WTC11 (cell line): ENCODE data around the gene DDB1. TPM values are rescaled to one million over a fixed set of nuclear protein-coding genes. Genes with fewer than 3 reads are reported as not detected.

Experiments used
- ATAC-seq: fragments of 200-7000 bp; cut with Tn5 transposase; 2 replicates; pipeline ENCODE4 v1.10.0; 2021; ENCODE audit warnings: mild to moderate bottlenecking, moderate library complexity
- CTCF ChIA-PET: fragments of 300-600 bp; sonication (Branson Sonifier 250); formaldehyde crosslinking; loops from one replicate; lab custom pipeline; 2021; ENCODE audit warnings: antibody characterized with exemption; lab: Charles Lee
- POLR2A ChIA-PET: fragments of 350-600 bp; sonication (Branson Sonifier 250); formaldehyde crosslinking; loops from one replicate; lab custom pipeline; 2021; ENCODE audit warnings: antibody characterized with exemption; lab: Charles Lee
- DNase-seq: peaks from one replicate; pipeline ENCODE4 v3.0.0; 2021; ENCODE audit warnings: low spot score
- H3K27ac Mint-ChIP-seq: 2 replicates; pipeline ENCODE4 v1.8.0; 2021; ENCODE audit warnings: mixed read lengths
- H3K27me3 Mint-ChIP-seq: 2 replicates; pipeline ENCODE4 v1.8.0; 2021; ENCODE audit warnings: low read depth, mild to moderate bottlenecking, moderate library complexity, mixed read lengths
- H3K36me3 Mint-ChIP-seq: 2 replicates; pipeline ENCODE4 v1.8.0; 2021; ENCODE audit warnings: mixed read lengths
- H3K4me1 Mint-ChIP-seq: 2 replicates; pipeline ENCODE4 v1.8.0; 2022; ENCODE audit warnings: mixed read lengths
- H3K4me3 Mint-ChIP-seq: 2 replicates; pipeline ENCODE4 v1.8.0; 2021; ENCODE audit warnings: mild to moderate bottlenecking, moderate library complexity, mixed read lengths
- H3K9me3 Mint-ChIP-seq: 2 replicates; pipeline ENCODE4 v1.8.0; 2021; ENCODE audit warnings: mixed read lengths
- ATF3 ChIP-seq: sonication (generic); formaldehyde crosslinking; conservative IDR thresholded peaks from 2 replicates; pipeline ENCODE4 v1.8.1; 2022; ENCODE audit warnings: mild to moderate bottlenecking, missing genetic modification reagents
- ATF6 ChIP-seq: sonication (generic); formaldehyde crosslinking; IDR thresholded peaks from 2 replicates; pipeline ENCODE4 v1.8.1; 2023; ENCODE audit warnings: mild to moderate bottlenecking, missing genetic modification reagents
- CBFB ChIP-seq: sonication (generic); formaldehyde crosslinking; IDR thresholded peaks from 2 replicates; pipeline ENCODE4 v1.8.1; 2022; ENCODE audit warnings: mild to moderate bottlenecking, low read depth, missing genetic modification reagents
- CREB1 ChIP-seq: sonication (generic); formaldehyde crosslinking; IDR thresholded peaks from 2 replicates; pipeline ENCODE4 v1.8.0; 2023; ENCODE audit warnings: mild to moderate bottlenecking, missing genetic modification reagents
- EMX1 ChIP-seq: fragments of 250-450 bp; sonication (Bioruptor Pico); IDR thresholded peaks from 2 replicates; pipeline ENCODE4 v1.8.0; 2021; ENCODE audit warnings: mild to moderate bottlenecking
- ERG ChIP-seq: fragments of 250-450 bp; sonication (Bioruptor Pico); IDR thresholded peaks from 2 replicates; pipeline ENCODE4 v1.8.0; 2021; ENCODE audit warnings: mild to moderate bottlenecking
- ESRRA ChIP-seq: sonication (generic); formaldehyde crosslinking; IDR thresholded peaks from 2 replicates; pipeline ENCODE4 v1.8.1; 2022; ENCODE audit warnings: mild to moderate bottlenecking, missing genetic modification reagents, borderline replicate concordance
- GABPB1 ChIP-seq: sonication (generic); formaldehyde crosslinking; IDR thresholded peaks from 2 replicates; pipeline ENCODE4 v1.8.1; 2023; ENCODE audit warnings: mild to moderate bottlenecking, missing genetic modification reagents
- NFATC4 ChIP-seq: fragments of 250-450 bp; sonication (Bioruptor Pico); IDR thresholded peaks from 2 replicates; pipeline ENCODE4 v1.9.0; 2021; ENCODE audit warnings: mild to moderate bottlenecking
- NR3C1 ChIP-seq: sonication (generic); formaldehyde crosslinking; conservative IDR thresholded peaks from 2 replicates; pipeline ENCODE4 v1.8.1; 2023; ENCODE audit warnings: low read depth, mild to moderate bottlenecking, missing genetic modification reagents
- OVOL2 ChIP-seq: fragments of 250-450 bp; sonication (Bioruptor Pico); IDR thresholded peaks from 2 replicates; pipeline ENCODE4 v1.9.0; 2021; ENCODE audit warnings: mild to moderate bottlenecking, borderline replicate concordance
- SOX15 ChIP-seq: fragments of 250-450 bp; sonication (Bioruptor Pico); IDR thresholded peaks from 2 replicates; pipeline ENCODE4 v1.9.0; 2021; ENCODE audit warnings: mild to moderate bottlenecking
- TEAD4 ChIP-seq: sonication (generic); formaldehyde crosslinking; IDR thresholded peaks from 2 replicates; pipeline ENCODE4 v1.8.0; 2022; ENCODE audit warnings: mild to moderate bottlenecking, missing genetic modification reagents
- TP53 ChIP-seq: sonication (generic); formaldehyde crosslinking; IDR thresholded peaks from 2 replicates; pipeline ENCODE4 v1.8.1; 2023; ENCODE audit warnings: mild to moderate bottlenecking, missing genetic modification reagents
- ZNF671 ChIP-seq: fragments of 250-450 bp; sonication (Bioruptor Pico); IDR thresholded peaks from 2 replicates; pipeline ENCODE4 v1.8.0; 2021; ENCODE audit warnings: mild to moderate bottlenecking
- total RNA-seq: library from RNA; stranded (reverse); gene quantifications from 3 replicates; pipeline ENCODE4 v1.2.3, GENCODE V29; 2021
- TF ChIP-seq, protein P1 (sequence below): sonication (generic); formaldehyde crosslinking; IDR thresholded peaks from 2 replicates; pipeline ENCODE4 v1.8.0; 2022; ENCODE audit warnings: missing genetic modification reagents
- TF ChIP-seq, protein P2 (sequence below): sonication (generic); formaldehyde crosslinking; IDR thresholded peaks from 2 replicates; pipeline ENCODE4 v1.8.0; 2022; ENCODE audit warnings: mild to moderate bottlenecking, missing genetic modification reagents
- TF ChIP-seq, protein P3 (sequence below): sonication (generic); formaldehyde crosslinking; IDR thresholded peaks from 2 replicates; pipeline ENCODE4 v1.8.0; 2022; ENCODE audit warnings: mild to moderate bottlenecking, missing genetic modification reagents
- TF ChIP-seq, protein P4 (sequence below): fragments of 250-450 bp; sonication (Bioruptor Pico); IDR thresholded peaks from 2 replicates; pipeline ENCODE4 v2.1.2; 2022; ENCODE audit warnings: mild to moderate bottlenecking, moderate library complexity

The DDB1 gene
- total RNA-seq, 1 experiment from 2014 or later, result 316 TPM

- no peak for TF ChIP-seq SOX15
- TF ChIP-seq NFATC4 (CRISPR knock-in tag), result no peak
- TF ChIP-seq, all 79 proteins: peak for 0
These were observed 64.2 kb downstream of the DDB1 start (continued) for GRCh38 chr11:61268588-61269250.

DNA sequence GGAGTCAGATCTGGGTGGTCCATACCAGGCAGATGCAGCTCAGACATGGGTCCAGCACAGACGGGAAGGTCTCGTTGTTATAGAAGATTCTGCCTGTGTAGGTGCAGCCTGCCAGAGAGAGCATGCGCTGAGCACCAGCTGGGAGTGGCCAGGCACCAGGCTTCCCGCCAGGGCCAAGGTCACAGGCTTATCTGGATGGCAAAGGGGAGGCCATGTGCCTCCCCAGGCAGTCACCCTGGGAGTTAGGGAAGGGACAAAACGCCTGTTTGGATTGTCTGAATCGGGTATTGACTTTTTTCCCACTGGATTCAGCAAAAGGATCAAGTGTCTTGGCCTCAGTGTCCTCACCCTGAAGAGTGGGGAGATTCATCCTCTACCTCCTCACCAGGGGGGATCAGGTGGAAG, 65.5 kb downstream of the DDB1 start:
- TF ChIP-seq ZNF671 (no peak), GABPB1 (CRISPR knock-in tag) (peak; percentile 28; the same call in 1 of the 2 replicates)
- Mint-ChIP-seq H3K4me1 (no peaks in the 10 kb centered on the region), H3K27ac (no peak overlapping the region), H3K27me3 (no peaks in the 10 kb centered on the region), H3K4me3 (no peak overlapping the region), H3K36me3 (peaks cover 6% of the 10 kb centered on the region; the same call in 1 of the 2 replicates), H3K9me3 (no peaks in the 10 kb centered on the region)
- ATAC-seq (no peak), DNase-seq (no peak)
- ChIA-PET POLR2A (no interaction called here), CTCF (no interaction called here)

- no peak overlapping the region for H3K4me3 Mint-ChIP-seq
- DNase-seq (no peak), ATAC-seq (no peak)
- ChIA-PET POLR2A (no interaction called here), CTCF (no interaction called here)
- H3K36me3 Mint-ChIP-seq, result peaks cover 6% of the 10 kb centered on the region; the same call in 1 of the 2 replicates
- H3K27me3 Mint-ChIP-seq, result no peaks in the 10 kb centered on the region
- TF ChIP-seq ATF6 (CRISPR knock-in tag) (no peak), CBFB (CRISPR knock-in tag) (no peak), CREB1 (CRISPR knock-in tag) (no peak), NR3C1 (no peak)
- TF ChIP-seq, protein P1, sequence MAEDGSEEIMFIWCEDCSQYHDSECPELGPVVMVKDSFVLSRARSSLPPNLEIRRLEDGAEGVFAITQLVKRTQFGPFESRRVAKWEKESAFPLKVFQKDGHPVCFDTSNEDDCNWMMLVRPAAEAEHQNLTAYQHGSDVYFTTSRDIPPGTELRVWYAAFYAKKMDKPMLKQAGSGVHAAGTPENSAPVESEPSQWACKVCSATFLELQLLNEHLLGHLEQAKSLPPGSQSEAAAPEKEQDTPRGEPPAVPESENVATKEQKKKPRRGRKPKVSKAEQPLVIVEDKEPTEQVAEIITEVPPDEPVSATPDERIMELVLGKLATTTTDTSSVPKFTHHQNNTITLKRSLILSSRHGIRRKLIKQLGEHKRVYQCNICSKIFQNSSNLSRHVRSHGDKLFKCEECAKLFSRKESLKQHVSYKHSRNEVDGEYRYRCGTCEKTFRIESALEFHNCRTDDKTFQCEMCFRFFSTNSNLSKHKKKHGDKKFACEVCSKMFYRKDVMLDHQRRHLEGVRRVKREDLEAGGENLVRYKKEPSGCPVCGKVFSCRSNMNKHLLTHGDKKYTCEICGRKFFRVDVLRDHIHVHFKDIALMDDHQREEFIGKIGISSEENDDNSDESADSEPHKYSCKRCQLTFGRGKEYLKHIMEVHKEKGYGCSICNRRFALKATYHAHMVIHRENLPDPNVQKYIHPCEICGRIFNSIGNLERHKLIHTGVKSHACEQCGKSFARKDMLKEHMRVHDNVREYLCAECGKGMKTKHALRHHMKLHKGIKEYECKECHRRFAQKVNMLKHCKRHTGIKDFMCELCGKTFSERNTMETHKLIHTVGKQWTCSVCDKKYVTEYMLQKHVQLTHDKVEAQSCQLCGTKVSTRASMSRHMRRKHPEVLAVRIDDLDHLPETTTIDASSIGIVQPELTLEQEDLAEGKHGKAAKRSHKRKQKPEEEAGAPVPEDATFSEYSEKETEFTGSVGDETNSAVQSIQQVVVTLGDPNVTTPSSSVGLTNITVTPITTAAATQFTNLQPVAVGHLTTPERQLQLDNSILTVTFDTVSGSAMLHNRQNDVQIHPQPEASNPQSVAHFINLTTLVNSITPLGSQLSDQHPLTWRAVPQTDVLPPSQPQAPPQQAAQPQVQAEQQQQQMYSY, result no peak
- TF ChIP-seq, protein P2, sequence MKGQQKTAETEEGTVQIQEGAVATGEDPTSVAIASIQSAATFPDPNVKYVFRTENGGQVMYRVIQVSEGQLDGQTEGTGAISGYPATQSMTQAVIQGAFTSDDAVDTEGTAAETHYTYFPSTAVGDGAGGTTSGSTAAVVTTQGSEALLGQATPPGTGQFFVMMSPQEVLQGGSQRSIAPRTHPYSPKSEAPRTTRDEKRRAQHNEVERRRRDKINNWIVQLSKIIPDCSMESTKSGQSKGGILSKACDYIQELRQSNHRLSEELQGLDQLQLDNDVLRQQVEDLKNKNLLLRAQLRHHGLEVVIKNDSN (CRISPR knock-in tag), result no peak
- TF ChIP-seq, protein P3, sequence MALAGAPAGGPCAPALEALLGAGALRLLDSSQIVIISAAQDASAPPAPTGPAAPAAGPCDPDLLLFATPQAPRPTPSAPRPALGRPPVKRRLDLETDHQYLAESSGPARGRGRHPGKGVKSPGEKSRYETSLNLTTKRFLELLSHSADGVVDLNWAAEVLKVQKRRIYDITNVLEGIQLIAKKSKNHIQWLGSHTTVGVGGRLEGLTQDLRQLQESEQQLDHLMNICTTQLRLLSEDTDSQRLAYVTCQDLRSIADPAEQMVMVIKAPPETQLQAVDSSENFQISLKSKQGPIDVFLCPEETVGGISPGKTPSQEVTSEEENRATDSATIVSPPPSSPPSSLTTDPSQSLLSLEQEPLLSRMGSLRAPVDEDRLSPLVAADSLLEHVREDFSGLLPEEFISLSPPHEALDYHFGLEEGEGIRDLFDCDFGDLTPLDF (CRISPR knock-in tag), result no peak
- TF ChIP-seq, all 79 proteins: peak for 0
- no peak overlapping the region for H3K27ac Mint-ChIP-seq
- no peaks in the 10 kb centered on the region for H3K9me3 Mint-ChIP-seq
- no peaks in the 10 kb centered on the region for H3K4me1 Mint-ChIP-seq
These were observed 66.3 kb downstream of the DDB1 start for GRCh38 chr11:61266602-61267001.

DNA sequence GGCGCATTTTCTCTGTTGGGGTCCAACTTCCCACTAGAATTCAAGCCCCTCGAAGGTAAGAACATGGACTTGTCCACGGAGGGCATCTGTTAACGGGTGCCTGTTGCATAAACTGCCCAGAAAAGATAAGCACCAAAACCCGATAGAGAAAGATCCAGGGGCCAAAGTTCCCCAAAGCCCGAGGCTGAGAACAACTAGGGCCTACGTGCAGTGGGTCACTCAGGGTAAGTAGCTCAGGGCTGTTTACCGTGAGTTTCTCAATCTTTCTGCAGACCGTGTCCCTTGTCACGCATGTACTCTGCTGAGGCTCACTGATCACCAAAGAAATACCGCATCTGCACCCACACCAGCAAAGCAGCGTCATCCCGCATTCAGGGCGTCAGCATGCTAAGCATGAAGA, 67.5 kb downstream of the DDB1 start:
- H3K27me3 Mint-ChIP-seq, result no peaks in the 10 kb centered on the region
- no peak for DNase-seq
- H3K4me3 Mint-ChIP-seq, result no peak overlapping the region
- H3K9me3 Mint-ChIP-seq, result no peaks in the 10 kb centered on the region
- no peak for ATAC-seq
- no peaks in the 10 kb centered on the region for H3K4me1 Mint-ChIP-seq
- peaks cover 6% of the 10 kb centered on the region; the same call in 1 of the 2 replicates for H3K36me3 Mint-ChIP-seq
- ChIA-PET POLR2A (no interaction called here), CTCF (interaction anchor here (0.8 kb wide), 1 partner anchor 120 kb away, joined by 4 read pairs; no protein-coding TSS in a partner anchor)
- H3K27ac Mint-ChIP-seq, result no peak overlapping the region
- no peak for TF ChIP-seq ERG (CRISPR knock-in tag)
- no peak for TF ChIP-seq ESRRA (CRISPR knock-in tag)
- TF ChIP-seq TEAD4, result no peak
- TF ChIP-seq, protein P4, sequence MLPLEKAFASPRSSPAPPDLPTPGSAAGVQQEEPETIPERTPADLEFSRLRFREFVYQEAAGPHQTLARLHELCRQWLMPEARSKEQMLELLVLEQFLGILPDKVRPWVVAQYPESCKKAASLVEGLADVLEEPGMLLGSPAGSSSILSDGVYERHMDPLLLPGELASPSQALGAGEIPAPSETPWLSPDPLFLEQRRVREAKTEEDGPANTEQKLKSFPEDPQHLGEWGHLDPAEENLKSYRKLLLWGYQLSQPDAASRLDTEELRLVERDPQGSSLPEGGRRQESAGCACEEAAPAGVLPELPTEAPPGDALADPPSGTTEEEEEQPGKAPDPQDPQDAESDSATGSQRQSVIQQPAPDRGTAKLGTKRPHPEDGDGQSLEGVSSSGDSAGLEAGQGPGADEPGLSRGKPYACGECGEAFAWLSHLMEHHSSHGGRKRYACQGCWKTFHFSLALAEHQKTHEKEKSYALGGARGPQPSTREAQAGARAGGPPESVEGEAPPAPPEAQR (CRISPR knock-in tag), result no peak
- no peak for TF ChIP-seq ATF3 (CRISPR knock-in tag)
- no peak for TF ChIP-seq OVOL2
- no peak for TF ChIP-seq EMX1
- TF ChIP-seq TP53 (CRISPR knock-in tag), result no peak
- TF ChIP-seq, all 79 proteins: peak for 0
